Activated naive CD8-positive, alpha-beta T cell (primary cell): ENCODE data around the gene UBE2J2.
A peak's percentile ranks its signal among the peaks of the same experiment; 100 is the strongest.

Source experiments
- H3K27ac Mint-ChIP-seq: one replicate; pipeline ENCODE4 v1.8.0; 2021; ENCODE audit warnings: mixed read lengths
- H3K27me3 Mint-ChIP-seq: one replicate; pipeline ENCODE4 v1.8.0; 2021; ENCODE audit warnings: mixed read lengths
- H3K36me3 Mint-ChIP-seq: one replicate; pipeline ENCODE4 v1.8.0; 2021; ENCODE audit warnings: mixed read lengths
- H3K4me1 Mint-ChIP-seq: one replicate; pipeline ENCODE4 v1.8.0; 2021; ENCODE audit warnings: low read depth, mixed read lengths
- H3K4me3 Mint-ChIP-seq: one replicate; pipeline ENCODE4 v1.8.0; 2021; ENCODE audit warnings: mild to moderate bottlenecking, mixed read lengths
- H3K9me3 Mint-ChIP-seq: one replicate; pipeline ENCODE4 v1.8.0; 2021; ENCODE audit warnings: low read depth, mixed read lengths

The UBE2J2 gene

GRCh38 chr1:1230656-1231399, 42.8 kb downstream of the UBE2J2 start:
- Mint-ChIP-seq H3K9me3 (no peaks in the 10 kb centered on the region), H3K4me3 (peak overlapping the region; percentile 97), H3K27me3 (no peaks in the 10 kb centered on the region), H3K36me3 (peaks cover 6% of the 10 kb centered on the region), H3K27ac (peak overlapping the region; percentile 89), H3K4me1 (peaks cover 32% of the 10 kb centered on the region)

- Mint-ChIP-seq H3K4me3 (peak overlapping the region; percentile 97), H3K9me3 (no peaks in the 10 kb centered on the region), H3K4me1 (peaks cover 35% of the 10 kb centered on the region), H3K27ac (peak overlapping the region; percentile 66), H3K36me3 (peaks cover 6% of the 10 kb centered on the region), H3K27me3 (no peaks in the 10 kb centered on the region)
These were observed 43.9 kb downstream of the UBE2J2 start for GRCh38 chr1:1229770-1230169.

DNA sequence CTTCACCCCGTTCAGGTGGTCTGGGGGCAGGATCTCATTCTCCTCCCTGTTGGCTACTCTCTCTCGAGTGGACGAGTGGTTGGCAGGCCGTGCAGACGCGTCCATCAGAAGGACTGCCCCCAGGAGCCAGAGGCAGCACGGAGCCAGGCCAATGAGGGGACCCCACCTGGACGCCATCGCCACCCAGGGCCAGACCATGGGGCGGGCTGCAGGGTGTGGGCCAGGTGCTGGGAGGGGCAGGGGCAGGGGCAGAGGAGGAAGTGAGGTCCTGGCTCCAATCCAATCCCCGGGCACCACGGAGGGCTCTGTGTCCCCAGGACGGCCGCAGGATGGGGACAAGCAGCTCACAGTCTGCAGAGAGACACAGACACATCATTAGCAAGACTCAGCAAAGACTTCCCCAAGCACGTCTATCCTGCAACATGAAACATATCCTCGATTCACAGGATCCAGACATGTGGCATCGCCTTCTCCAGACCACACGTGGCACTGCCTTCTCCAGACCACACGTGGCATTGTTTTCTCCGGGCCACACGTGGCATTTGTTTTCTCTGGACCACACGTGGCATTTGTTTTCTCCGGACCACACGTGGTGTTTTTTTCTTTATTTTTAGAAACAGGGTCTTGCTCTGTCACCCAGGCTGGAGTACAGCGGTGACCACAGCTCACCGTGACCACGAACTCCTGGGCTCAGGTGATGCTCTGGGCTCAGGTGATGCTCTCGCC, 44.9 kb downstream of the UBE2J2 start:
- no peaks in the 10 kb centered on the region for H3K9me3 Mint-ChIP-seq
- H3K27ac Mint-ChIP-seq = no peak overlapping the region
- H3K4me1 Mint-ChIP-seq = peaks cover 27% of the 10 kb centered on the region
- H3K27me3 Mint-ChIP-seq = no peaks in the 10 kb centered on the region
- no peak overlapping the region for H3K4me3 Mint-ChIP-seq
- H3K36me3 Mint-ChIP-seq = peaks cover 6% of the 10 kb centered on the region

DNA sequence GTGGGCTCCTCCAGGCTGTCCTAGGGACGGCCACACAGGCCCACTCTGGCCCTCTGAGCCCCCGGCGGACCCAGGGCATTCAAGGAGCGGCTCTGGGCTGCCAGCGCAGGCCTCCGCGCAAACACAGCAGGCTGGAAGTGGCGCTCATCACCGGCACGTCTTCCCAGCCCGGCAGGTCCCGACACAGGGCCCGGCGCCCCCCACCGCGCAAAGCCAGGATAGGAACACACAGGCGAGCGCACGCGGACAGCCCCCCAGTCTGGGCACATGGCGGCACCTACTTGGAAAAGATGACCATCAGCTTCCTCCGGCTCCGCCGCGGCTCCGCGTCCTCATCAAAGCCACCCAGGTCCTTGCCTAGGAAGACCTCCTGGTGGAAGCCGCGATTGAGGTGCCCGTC, 45.5 kb downstream of the UBE2J2 start:
- Mint-ChIP-seq H3K27ac (no peak overlapping the region), H3K4me1 (peaks cover 23% of the 10 kb centered on the region), H3K36me3 (peaks cover 2% of the 10 kb centered on the region), H3K4me3 (no peak overlapping the region), H3K9me3 (no peaks in the 10 kb centered on the region), H3K27me3 (no peaks in the 10 kb centered on the region)

- Mint-ChIP-seq H3K27me3 (no peaks in the 10 kb centered on the region), H3K4me1 (peaks cover 23% of the 10 kb centered on the region), H3K36me3 (peaks cover 6% of the 10 kb centered on the region), H3K4me3 (no peak overlapping the region), H3K9me3 (no peaks in the 10 kb centered on the region), H3K27ac (no peak overlapping the region)
These were observed 46.3 kb downstream of the UBE2J2 start for GRCh38 chr1:1227386-1227785.

DNA sequence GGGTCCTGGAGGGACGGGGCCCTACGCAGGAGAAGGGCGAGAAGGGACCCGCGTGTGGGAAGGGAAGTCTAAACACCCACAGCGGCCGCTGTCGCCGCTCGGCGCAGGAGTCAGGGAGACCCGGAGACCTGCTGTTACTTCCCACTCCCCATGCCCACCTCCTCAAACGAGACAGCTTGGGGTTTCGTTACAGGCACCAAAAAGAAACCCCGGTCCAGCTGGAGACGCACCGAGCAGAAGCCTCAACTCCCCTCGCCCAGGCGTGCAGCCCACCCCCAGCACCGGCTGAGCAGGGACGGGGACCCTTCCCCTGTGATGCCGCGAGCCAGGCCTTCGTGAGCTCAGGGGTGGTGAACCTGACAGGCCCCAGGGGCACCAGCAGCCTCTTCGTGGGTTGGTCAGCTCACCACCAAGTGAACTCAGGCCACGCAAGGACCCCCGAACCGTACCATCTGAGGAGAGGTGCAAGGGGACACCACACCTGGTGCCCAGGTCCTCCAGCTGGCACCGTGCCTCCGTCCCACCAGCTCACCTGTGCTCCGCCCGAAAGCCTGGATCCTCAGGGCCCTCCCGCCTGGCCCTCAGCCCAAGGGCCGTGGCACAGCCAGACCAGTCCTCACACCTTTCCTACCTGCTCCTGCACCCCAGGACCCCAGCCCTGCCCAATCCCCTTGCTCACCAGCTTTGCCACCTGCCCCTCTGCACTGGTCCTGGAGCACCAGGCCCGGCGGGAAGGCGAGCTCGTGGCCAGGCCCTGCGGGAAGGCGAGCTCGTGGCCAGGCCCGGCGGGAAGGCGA, 46.9 kb downstream of the UBE2J2 start:
- no peaks in the 10 kb centered on the region for H3K27me3 Mint-ChIP-seq
- no peaks in the 10 kb centered on the region for H3K9me3 Mint-ChIP-seq
- H3K27ac Mint-ChIP-seq = no peak overlapping the region
- H3K4me3 Mint-ChIP-seq = no peak overlapping the region
- peaks cover 6% of the 10 kb centered on the region for H3K36me3 Mint-ChIP-seq
- peaks cover 23% of the 10 kb centered on the region for H3K4me1 Mint-ChIP-seq

- H3K27ac Mint-ChIP-seq = no peak overlapping the region
- H3K4me3 Mint-ChIP-seq = no peak overlapping the region
- H3K4me1 Mint-ChIP-seq = peaks cover 22% of the 10 kb centered on the region
- no peaks in the 10 kb centered on the region for H3K27me3 Mint-ChIP-seq
- no peaks in the 10 kb centered on the region for H3K9me3 Mint-ChIP-seq
- peaks cover 6% of the 10 kb centered on the region for H3K36me3 Mint-ChIP-seq
These were observed 47.7 kb downstream of the UBE2J2 start for GRCh38 chr1:1225913-1226312.

DNA sequence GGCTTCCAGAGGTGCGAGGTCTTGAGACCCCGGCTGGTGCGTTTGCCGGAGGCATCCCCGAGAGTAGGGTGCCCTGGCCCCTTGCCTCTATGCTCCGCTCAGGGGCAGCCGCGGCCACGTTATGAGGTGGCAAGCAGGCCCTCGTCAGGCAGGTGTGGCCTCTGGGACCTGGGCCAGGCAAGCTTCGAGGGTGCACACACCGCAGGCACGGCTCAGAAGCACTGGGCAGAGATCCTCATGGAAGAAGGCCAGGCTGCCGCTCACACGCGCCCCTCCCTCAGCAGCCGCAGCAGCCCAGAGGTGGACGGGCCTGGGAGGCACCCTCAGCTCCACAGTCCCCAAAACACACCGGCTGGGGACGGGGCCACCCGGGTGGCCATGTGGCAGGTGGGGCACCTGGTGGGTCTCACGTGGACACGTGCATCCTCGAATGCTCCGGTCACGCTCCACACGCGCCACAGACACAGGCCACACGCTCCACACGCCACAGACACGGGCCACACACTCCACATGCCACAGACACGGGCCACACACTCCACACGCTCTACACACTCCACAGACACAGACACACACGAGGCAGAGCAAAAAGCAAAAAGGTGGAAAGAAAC, 48.3 kb downstream of the UBE2J2 start:
- Mint-ChIP-seq H3K27ac (no peak overlapping the region), H3K27me3 (no peaks in the 10 kb centered on the region), H3K9me3 (no peaks in the 10 kb centered on the region), H3K36me3 (peaks cover 3% of the 10 kb centered on the region), H3K4me3 (no peak overlapping the region), H3K4me1 (peaks cover 18% of the 10 kb centered on the region)

DNA sequence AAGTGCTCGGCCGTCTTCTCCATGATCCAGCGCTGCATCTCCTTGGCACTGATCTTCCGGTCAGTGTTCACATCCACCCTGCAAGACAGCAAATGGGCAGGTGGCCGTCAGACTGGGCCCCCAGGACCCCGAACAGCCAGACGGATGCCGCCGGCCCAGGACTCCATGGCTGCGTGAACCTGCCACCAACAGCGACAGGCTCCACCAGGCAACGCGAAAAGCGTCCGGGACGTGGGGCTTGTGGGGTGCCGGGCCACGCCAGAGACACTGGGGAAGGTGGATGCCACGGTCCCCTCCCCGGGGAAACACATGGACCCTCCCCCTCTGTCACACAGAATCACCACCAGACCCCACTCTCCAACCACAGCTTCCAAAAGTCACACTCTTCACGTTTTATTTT, 49.8 kb downstream of the UBE2J2 start:
- no peaks in the 10 kb centered on the region for H3K9me3 Mint-ChIP-seq
- H3K36me3 Mint-ChIP-seq = peaks cover 3% of the 10 kb centered on the region
- H3K4me3 Mint-ChIP-seq = no peak overlapping the region
- no peaks in the 10 kb centered on the region for H3K27me3 Mint-ChIP-seq
- no peak overlapping the region for H3K27ac Mint-ChIP-seq
- peaks cover 8% of the 10 kb centered on the region for H3K4me1 Mint-ChIP-seq

GRCh38 chr1:1223321-1223720, 50.3 kb downstream of the UBE2J2 start:
- H3K27ac Mint-ChIP-seq = no peak overlapping the region
- H3K4me1 Mint-ChIP-seq = peaks cover 7% of the 10 kb centered on the region
- no peaks in the 10 kb centered on the region for H3K27me3 Mint-ChIP-seq
- no peak overlapping the region for H3K4me3 Mint-ChIP-seq
- peaks cover 3% of the 10 kb centered on the region for H3K36me3 Mint-ChIP-seq
- no peaks in the 10 kb centered on the region for H3K9me3 Mint-ChIP-seq

DNA sequence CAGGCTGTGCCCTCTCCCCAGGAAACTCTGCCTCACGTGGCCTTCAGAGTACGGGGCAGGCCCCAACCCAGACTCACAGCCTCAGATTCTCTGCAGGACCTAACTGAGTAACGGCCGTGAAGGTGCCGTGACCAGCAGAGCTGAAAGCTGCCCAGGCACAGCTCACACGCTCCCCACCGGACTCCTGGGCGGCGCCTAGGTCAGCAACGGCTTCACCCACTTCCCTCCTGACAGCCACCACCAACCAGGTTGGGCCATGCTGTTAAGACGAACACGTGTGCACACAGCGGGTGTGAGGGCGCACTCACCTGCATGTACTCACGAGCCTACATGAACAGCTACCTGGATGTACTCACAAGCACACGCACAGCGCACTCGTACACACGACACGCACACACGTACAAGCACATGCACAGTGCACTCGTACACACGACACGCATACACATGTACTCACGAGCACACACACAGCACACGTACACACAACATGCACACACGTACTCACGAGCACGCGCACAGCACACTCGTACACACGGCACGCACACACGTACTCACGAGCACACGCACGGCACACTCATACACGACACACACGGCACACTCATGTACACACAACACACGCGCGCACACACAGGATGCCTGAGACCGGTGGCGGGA, 51.0 kb downstream of the UBE2J2 start:
- Mint-ChIP-seq H3K27ac (no peak overlapping the region), H3K9me3 (no peaks in the 10 kb centered on the region), H3K4me1 (peaks cover 8% of the 10 kb centered on the region), H3K36me3 (peaks cover 3% of the 10 kb centered on the region), H3K27me3 (no peaks in the 10 kb centered on the region), H3K4me3 (no peak overlapping the region)

- Mint-ChIP-seq H3K27ac (no peak overlapping the region), H3K27me3 (no peaks in the 10 kb centered on the region), H3K36me3 (peaks cover 3% of the 10 kb centered on the region), H3K4me1 (peaks cover 10% of the 10 kb centered on the region), H3K4me3 (no peak overlapping the region), H3K9me3 (no peaks in the 10 kb centered on the region)
These were observed 51.6 kb downstream of the UBE2J2 start for GRCh38 chr1:1221887-1222574.

- Mint-ChIP-seq H3K27me3 (no peaks in the 10 kb centered on the region), H3K4me3 (no peak overlapping the region)
These were observed 53.5 kb downstream of the UBE2J2 start for GRCh38 chr1:1220197-1220596.

DNA sequence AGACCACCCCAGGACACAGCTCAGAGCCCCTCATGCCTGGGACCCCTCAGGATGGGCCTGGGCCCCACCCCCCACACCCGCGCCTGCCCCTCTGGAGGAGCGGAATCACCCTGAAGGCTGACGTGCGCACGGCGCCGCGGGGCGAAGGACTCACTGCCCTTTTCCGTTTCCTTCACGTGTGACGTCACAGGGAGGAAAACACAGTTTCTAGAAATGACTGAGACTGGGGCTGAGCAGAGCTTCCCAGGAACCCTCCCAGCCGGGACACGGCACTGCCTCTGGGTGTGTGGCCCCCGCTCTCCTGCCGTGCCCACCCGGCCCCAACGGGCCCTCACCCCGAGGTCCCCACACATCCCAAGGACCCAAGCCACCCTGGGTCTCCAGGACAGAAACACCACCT, 54.3 kb downstream of the UBE2J2 start:
- Mint-ChIP-seq H3K9me3 (no peaks in the 10 kb centered on the region), H3K4me3 (no peak overlapping the region), H3K4me1 (peaks cover 20% of the 10 kb centered on the region), H3K27me3 (no peaks in the 10 kb centered on the region), H3K27ac (no peak overlapping the region), H3K36me3 (peaks cover 8% of the 10 kb centered on the region)

More at GRCh38 chr1:1220197-1220596, 53.5 kb downstream of the UBE2J2 start:
- H3K36me3 Mint-ChIP-seq = peaks cover 8% of the 10 kb centered on the region
- no peaks in the 10 kb centered on the region for H3K9me3 Mint-ChIP-seq
- H3K4me1 Mint-ChIP-seq = peaks cover 15% of the 10 kb centered on the region
- no peak overlapping the region for H3K27ac Mint-ChIP-seq
